ENCODE results near the gene TLX3. TPM values are rescaled to one million over a fixed set of nuclear protein-coding genes. Genes with fewer than 3 reads are reported as not detected.

The TLX3 gene
- total RNA-seq (ENCODE audit: low replicate concordance): 2.1 and 7.8 TPM in 2 replicates
- long read RNA-seq: 0 reads

GRCh38 chr5:171308453-171309275 is at the start of gene TLX3:
TSS of gene TLX3 (plus strand) at chr5:171309248. CDS start at chr5:171309366, 118 bp downstream.
- Mint-ChIP-seq H3K27ac (peak within 1 kb of the TSS; percentile 65), H3K36me3 (peaks cover 3% of the 10 kb centered on the region), H3K4me3 (peak within 1 kb of the TSS; percentile 83), H3K9me3 (no peaks in the 10 kb centered on the region), H3K4me1 (ENCODE audit: unreplicated experiment) (peaks cover 6% of the 10 kb centered on the region), H3K27me3 (peaks cover 88% of the 10 kb centered on the region)
- TF ChIP-seq CTCF (conservative IDR thresholded peaks at IDR 0.05): no peak
- no peak for DNase-seq (ENCODE audit: extremely low spot score, unreplicated experiment)

DNA sequence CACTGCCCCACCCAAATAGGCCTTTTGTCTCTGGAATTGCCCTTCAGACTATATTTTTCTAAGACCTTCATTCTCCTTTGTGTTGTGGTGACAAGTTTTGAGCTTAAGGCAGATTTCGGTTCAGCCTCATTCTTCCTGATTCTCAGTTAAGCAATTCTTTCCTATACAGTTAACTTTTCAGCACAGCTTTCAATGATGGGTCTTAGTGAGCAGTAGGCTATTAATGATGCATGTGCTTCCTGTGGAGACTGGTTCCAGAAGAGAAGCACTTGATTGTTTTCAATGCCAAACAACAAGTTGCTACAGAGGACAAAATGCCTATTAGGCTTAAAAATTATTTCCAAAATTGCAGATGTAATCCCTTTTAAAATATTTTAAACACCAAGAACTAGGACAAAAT is 47.7 kb upstream of the TLX3 start:
- no peak for DNase-seq (ENCODE audit: extremely low spot score, unreplicated experiment)
- Mint-ChIP-seq H3K4me1 (ENCODE audit: unreplicated experiment) (no peaks in the 10 kb centered on the region), H3K27me3 (no peaks in the 10 kb centered on the region)

DNA sequence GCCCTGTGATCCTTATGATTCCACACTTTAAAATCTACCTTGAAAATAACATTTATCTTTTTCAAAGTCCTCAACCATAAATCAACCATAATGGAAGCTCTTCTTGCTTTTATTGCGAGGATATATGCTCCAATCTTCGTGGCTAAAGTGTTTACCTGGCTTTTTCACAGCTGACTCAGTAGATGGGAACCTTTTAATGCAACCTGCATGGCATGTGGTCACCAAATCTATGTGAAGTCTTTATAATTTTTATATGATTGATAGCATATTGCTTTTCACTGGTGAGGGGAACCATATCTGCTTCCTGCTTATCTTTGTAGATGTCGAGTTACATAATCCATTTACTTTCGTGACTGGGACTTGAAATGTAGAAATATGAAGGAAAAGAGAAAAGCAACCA is 47.1 kb upstream of the TLX3 start:
- H3K36me3 Mint-ChIP-seq: no peaks in the 10 kb centered on the region
- DNase-seq (ENCODE audit: extremely low spot score, unreplicated experiment): no peak
- H3K27ac Mint-ChIP-seq: peak overlapping the region; percentile 20
- H3K27me3 Mint-ChIP-seq: no peaks in the 10 kb centered on the region
- no peak overlapping the region for H3K4me3 Mint-ChIP-seq
- TF ChIP-seq CTCF (conservative IDR thresholded peaks at IDR 0.05): no peak
- H3K4me1 Mint-ChIP-seq (ENCODE audit: unreplicated experiment): no peaks in the 10 kb centered on the region
- H3K9me3 Mint-ChIP-seq: no peaks in the 10 kb centered on the region

More for the DNA sequence above, 47.7 kb upstream of the TLX3 start:
- TF ChIP-seq CTCF (conservative IDR thresholded peaks at IDR 0.05): no peak
- no peaks in the 10 kb centered on the region for H3K9me3 Mint-ChIP-seq
- no peak overlapping the region for H3K4me3 Mint-ChIP-seq
- no peaks in the 10 kb centered on the region for H3K36me3 Mint-ChIP-seq
- peak overlapping the region; percentile 20 for H3K27ac Mint-ChIP-seq

GRCh38 chr5:171263181-171263580 is 45.9 kb upstream of the TLX3 start:
- no peaks in the 10 kb centered on the region for H3K27me3 Mint-ChIP-seq
- H3K36me3 Mint-ChIP-seq: no peaks in the 10 kb centered on the region
- TF ChIP-seq CTCF (conservative IDR thresholded peaks at IDR 0.05): no peak
- no peaks in the 10 kb centered on the region for H3K4me1 Mint-ChIP-seq (ENCODE audit: unreplicated experiment)
- H3K4me3 Mint-ChIP-seq: no peak overlapping the region
- no peaks in the 10 kb centered on the region for H3K9me3 Mint-ChIP-seq
- no peak for DNase-seq (ENCODE audit: extremely low spot score, unreplicated experiment)
- no peak overlapping the region for H3K27ac Mint-ChIP-seq

DNA sequence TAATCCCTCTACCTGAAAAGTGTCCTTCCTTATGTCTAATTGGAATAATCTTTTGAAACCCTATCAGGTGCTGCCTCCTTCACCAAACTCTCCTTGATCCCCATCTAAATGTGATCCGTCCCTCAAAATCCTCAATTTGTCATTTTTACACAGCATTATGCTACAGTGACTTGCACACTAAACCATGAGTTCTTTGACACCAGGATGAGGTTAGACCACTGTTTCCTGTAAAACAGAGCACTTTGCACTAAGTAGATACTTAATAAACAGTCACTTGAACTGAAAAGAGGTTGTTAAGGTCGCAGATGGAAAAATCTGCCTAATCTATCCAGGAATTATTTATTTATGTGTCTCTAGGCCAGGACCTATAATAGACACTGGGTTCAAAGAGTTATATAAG is 44.2 kb upstream of the TLX3 start:
- peaks cover 7% of the 10 kb centered on the region for H3K4me1 Mint-ChIP-seq (ENCODE audit: unreplicated experiment)
- no peaks in the 10 kb centered on the region for H3K9me3 Mint-ChIP-seq
- no peak overlapping the region for H3K27ac Mint-ChIP-seq
- H3K36me3 Mint-ChIP-seq: no peaks in the 10 kb centered on the region
- no peaks in the 10 kb centered on the region for H3K27me3 Mint-ChIP-seq
- no peak for TF ChIP-seq CTCF (conservative IDR thresholded peaks at IDR 0.05)
- no peak overlapping the region for H3K4me3 Mint-ChIP-seq
- no peak for DNase-seq (ENCODE audit: extremely low spot score, unreplicated experiment)
